NCI-H1436 (cell line): ENCODE measurements around the gene CHD5.

Source experiments
- DNase-seq: peaks from one replicate; lab custom pipeline; 2025; lab: John Stamatoyannopoulos, UW

CHD5 gene

GRCh38 chr1:6099297-6099696 is 80.8 kb downstream of the CHD5 start:
- no peak for DNase-seq

- DNase-seq = no peak
Measured at GRCh38 chr1:6098303-6099215, 81.6 kb downstream of the CHD5 start.

GRCh38 chr1:6097824-6098223 is 82.3 kb downstream of the CHD5 start:
- DNase-seq = no peak

- DNase-seq = no peak
Measured at GRCh38 chr1:6097117-6097595, 83.0 kb downstream of the CHD5 start.

- DNase-seq = no peak
Measured at GRCh38 chr1:6096243-6097116, 83.6 kb downstream of the CHD5 start.

GRCh38 chr1:6095511-6096242 is 84.4 kb downstream of the CHD5 start:
- no peak for DNase-seq

GRCh38 chr1:6094801-6095505 is 85.2 kb downstream of the CHD5 start:
- DNase-seq = no peak

- DNase-seq = no peak
Measured at GRCh38 chr1:6094246-6094645, 85.9 kb downstream of the CHD5 start.

GRCh38 chr1:6093611-6094010 is 86.5 kb downstream of the CHD5 start:
- DNase-seq = no peak

GRCh38 chr1:6093071-6093470 is 87.0 kb downstream of the CHD5 start:
- no peak for DNase-seq

- DNase-seq = no peak
Measured at GRCh38 chr1:6092211-6092610, 87.9 kb downstream of the CHD5 start.

- no peak for DNase-seq
Measured at GRCh38 chr1:6091823-6092109, 88.4 kb downstream of the CHD5 start.

GRCh38 chr1:6090996-6091822 is 88.9 kb downstream of the CHD5 start:
- DNase-seq = no peak

- DNase-seq = no peak
Measured at GRCh38 chr1:6090288-6090687, 89.8 kb downstream of the CHD5 start.

- DNase-seq = no peak
Measured at GRCh38 chr1:6088956-6089355, 91.2 kb downstream of the CHD5 start.

GRCh38 chr1:6087958-6088357 is 92.2 kb downstream of the CHD5 start:
- no peak for DNase-seq

GRCh38 chr1:6087377-6087772 is 92.7 kb downstream of the CHD5 start:
- DNase-seq = no peak

- no peak for DNase-seq
Measured at GRCh38 chr1:6086762-6087376, 93.3 kb downstream of the CHD5 start.

GRCh38 chr1:6086358-6086757 is 93.8 kb downstream of the CHD5 start:
- no peak for DNase-seq

GRCh38 chr1:6085666-6086065 is 94.5 kb downstream of the CHD5 start:
- DNase-seq = no peak
